ENCODE measurements around the gene PLCD3.
"Not testable (repeated sequence)": the region's sequence is repeated elsewhere in the genome, so short reads cannot be mapped to it uniquely, and the experiment has no call there.

PLCD3 gene

GRCh38 chr17:45125509-45125908 lies 6.8 kb downstream of the PLCD3 start:
- H4K20me1 ChIP-seq (ENCODE audit: low read depth, low read length): no peaks in the 10 kb centered on the region
- TF ChIP-seq EZH2phosphoT487 (conservative IDR thresholded peaks at IDR 0.05; ENCODE audit: low read length): no peak
- TF ChIP-seq CTCF (IDR thresholded peaks at IDR 0.05; ENCODE audit: insufficient read depth, low read length, poor library complexity, severe bottlenecking): no peak
- H3F3A ChIP-seq (ENCODE audit: insufficient read depth): no peaks in the 10 kb centered on the region
- no peaks in the 10 kb centered on the region for H3K79me2 ChIP-seq (ENCODE audit: insufficient read depth, low read length)
- H3K4me2 ChIP-seq (ENCODE audit: low read depth, low read length, poor library complexity, severe bottlenecking): no peak overlapping the region
- H3K4me3 ChIP-seq (ENCODE audit: insufficient read depth, low read length, poor library complexity, severe bottlenecking): no peak overlapping the region
- H3K9me3 ChIP-seq (ENCODE audit: insufficient read depth, low read length): no peaks in the 10 kb centered on the region
- no peak overlapping the region for H3K9ac ChIP-seq (ENCODE audit: low read length)
- no peaks in the 10 kb centered on the region for H3K9me2 ChIP-seq (replicated peaks; ENCODE audit: insufficient read depth, low read length)
- H3K27ac ChIP-seq (ENCODE audit: low read depth, low read length): no peak overlapping the region
- no peaks in the 10 kb centered on the region for H3K36me3 ChIP-seq (ENCODE audit: low read length)
- H2AFZ ChIP-seq (ENCODE audit: low read depth, low read length, severe bottlenecking): no peak overlapping the region
- no peaks in the 10 kb centered on the region for H3K27me3 ChIP-seq (ENCODE audit: low read length)

GRCh38 chr17:45124797-45125122 lies 7.6 kb downstream of the PLCD3 start:
- H3K9me3 ChIP-seq (ENCODE audit: insufficient read depth, low read length); H3K27ac ChIP-seq (ENCODE audit: low read depth, low read length); H3K79me2 ChIP-seq (ENCODE audit: insufficient read depth, low read length); H3K9me2 ChIP-seq (replicated peaks; ENCODE audit: insufficient read depth, low read length); H4K20me1 ChIP-seq (ENCODE audit: low read depth, low read length); H3K4me3 ChIP-seq (ENCODE audit: insufficient read depth, low read length, poor library complexity, severe bottlenecking); H3K4me2 ChIP-seq (ENCODE audit: low read depth, low read length, poor library complexity, severe bottlenecking); H3K27me3 ChIP-seq (ENCODE audit: low read length); H3K36me3 ChIP-seq (ENCODE audit: low read length); H3K9ac ChIP-seq (ENCODE audit: low read length); H2AFZ ChIP-seq (ENCODE audit: low read depth, low read length, severe bottlenecking); H3F3A ChIP-seq (ENCODE audit: insufficient read depth): not testable (repeated sequence)

DNA sequence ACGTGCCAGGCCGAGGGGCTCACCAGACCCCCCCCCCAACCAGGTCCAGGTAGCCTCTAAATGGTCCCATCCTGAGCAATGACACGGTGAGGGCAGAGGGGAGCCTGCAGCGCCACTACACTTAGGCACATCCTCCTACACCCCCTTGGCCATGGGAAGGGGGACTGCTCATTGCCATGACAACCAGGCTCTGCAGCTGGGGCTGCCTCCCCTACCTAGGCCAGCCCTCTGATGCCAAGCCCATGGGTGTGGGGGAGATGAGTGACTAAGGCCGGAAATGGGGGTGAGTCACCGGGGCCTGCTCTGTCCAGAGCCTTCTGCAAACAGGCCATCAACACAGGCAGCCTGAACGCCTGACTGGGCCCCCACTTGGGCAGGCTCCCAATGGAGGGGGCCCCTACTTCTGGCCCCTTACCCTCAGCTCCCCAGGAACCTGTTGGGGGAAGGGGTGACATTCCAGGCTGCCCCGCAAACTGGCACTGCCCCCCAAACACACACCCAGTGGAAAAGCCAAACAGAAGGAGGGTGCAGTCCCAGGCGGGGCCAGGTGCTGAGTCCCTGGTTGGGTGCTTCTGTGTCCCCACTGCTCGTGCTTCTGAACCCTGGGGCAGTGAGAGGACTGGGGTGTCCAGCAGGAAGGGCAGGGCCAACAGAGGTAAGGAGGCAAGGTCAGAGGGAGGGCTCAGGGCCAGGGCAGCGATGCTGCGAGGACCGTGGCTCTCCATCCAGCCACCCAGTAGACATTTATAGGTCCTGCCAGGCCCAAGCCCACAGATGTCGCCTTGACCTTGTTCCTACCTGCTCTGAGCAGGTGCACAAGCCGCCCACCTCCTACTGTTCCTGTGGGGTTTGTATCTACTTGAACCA lies 8.2 kb downstream of the PLCD3 start:
- Histone ChIP-seq H2AFZ (ENCODE audit: low read depth, low read length, severe bottlenecking) (no peak overlapping the region), H3K9ac (ENCODE audit: low read length) (no peak overlapping the region)
- TF ChIP-seq EZH2phosphoT487 (conservative IDR thresholded peaks at IDR 0.05; ENCODE audit: low read length): no peak
- no peak for TF ChIP-seq CTCF (IDR thresholded peaks at IDR 0.05; ENCODE audit: insufficient read depth, low read length, poor library complexity, severe bottlenecking)

GRCh38 chr17:45123076-45123770 lies 9.1 kb downstream of the PLCD3 start:
- no peaks in the 10 kb centered on the region for H3K27me3 ChIP-seq (ENCODE audit: low read length)
- H2AFZ ChIP-seq (ENCODE audit: low read depth, low read length, severe bottlenecking): no peak overlapping the region
- H3K9me2 ChIP-seq (replicated peaks; ENCODE audit: insufficient read depth, low read length): no peaks in the 10 kb centered on the region
- H3F3A ChIP-seq (ENCODE audit: insufficient read depth): no peaks in the 10 kb centered on the region
- no peaks in the 10 kb centered on the region for H3K9me3 ChIP-seq (ENCODE audit: insufficient read depth, low read length)
- TF ChIP-seq CTCF (IDR thresholded peaks at IDR 0.05; ENCODE audit: insufficient read depth, low read length, poor library complexity, severe bottlenecking) (no peak), EZH2phosphoT487 (conservative IDR thresholded peaks at IDR 0.05; ENCODE audit: low read length) (no peak)
- H3K4me2 ChIP-seq (ENCODE audit: low read depth, low read length, poor library complexity, severe bottlenecking): no peak overlapping the region
- H3K79me2 ChIP-seq (ENCODE audit: insufficient read depth, low read length): no peaks in the 10 kb centered on the region
- H3K27ac ChIP-seq (ENCODE audit: low read depth, low read length): no peak overlapping the region
- no peak overlapping the region for H3K4me3 ChIP-seq (ENCODE audit: insufficient read depth, low read length, poor library complexity, severe bottlenecking)
- H3K36me3 ChIP-seq (ENCODE audit: low read length): no peaks in the 10 kb centered on the region
- H4K20me1 ChIP-seq (ENCODE audit: low read depth, low read length): no peaks in the 10 kb centered on the region
- H3K9ac ChIP-seq (ENCODE audit: low read length): no peak overlapping the region

More for the DNA sequence above, 8.2 kb downstream of the PLCD3 start:
- Histone ChIP-seq H3K27me3 (ENCODE audit: low read length) (no peaks in the 10 kb centered on the region), H3K79me2 (ENCODE audit: insufficient read depth, low read length) (no peaks in the 10 kb centered on the region), H3K9me2 (replicated peaks; ENCODE audit: insufficient read depth, low read length) (no peaks in the 10 kb centered on the region), H3K4me3 (ENCODE audit: insufficient read depth, low read length, poor library complexity, severe bottlenecking) (no peak overlapping the region), H3K9me3 (ENCODE audit: insufficient read depth, low read length) (no peaks in the 10 kb centered on the region), H4K20me1 (ENCODE audit: low read depth, low read length) (no peaks in the 10 kb centered on the region), H3K27ac (ENCODE audit: low read depth, low read length) (no peak overlapping the region), H3K36me3 (ENCODE audit: low read length) (no peaks in the 10 kb centered on the region), H3K4me2 (ENCODE audit: low read depth, low read length, poor library complexity, severe bottlenecking) (no peak overlapping the region), H3F3A (ENCODE audit: insufficient read depth) (no peaks in the 10 kb centered on the region)

Data from SU-DHL-6 (cell line).